ENCODE data around the gene ZNF598.

Gene ZNF598

GRCh38 chr16:2025251-2025650 lies 15.6 kb upstream of the ZNF598 start:
- Histone ChIP-seq H2BK12ac (ENCODE audit: low read length) (peak overlapping the region; percentile 90), H4K91ac (ENCODE audit: low read depth, low read length, poor library complexity) (no peak overlapping the region), H3K9me3 (replicated peaks in 1 of 2; ENCODE audit: control insufficient read depth in 2 of 2, insufficient read depth in 1 of 2, low read depth in 1 of 2, low read length in 2 of 2) (peaks cover 4 to 5% of the 10 kb centered on the region in 2 donors), H3K4me3 (ENCODE audit: low read length in 2 of 2) (no peak overlapping the region), H3K23ac (ENCODE audit: low read depth, low read length, poor library complexity) (peak overlapping the region; percentile 55), H3K27ac (replicated peaks; ENCODE audit: low read length) (no peak overlapping the region), H3K18ac (ENCODE audit: low read length) (peak overlapping the region; percentile 71), H3K4me2 (ENCODE audit: insufficient read depth, low read length, poor library complexity, severe bottlenecking) (no peak overlapping the region), H3K14ac (ENCODE audit: low read length) (no peak overlapping the region), H2AK5ac (ENCODE audit: low read depth, low read length) (peak overlapping the region; percentile 90), H3K4ac (ENCODE audit: low read length) (peak overlapping the region; percentile 37), H3K27me3 (ENCODE audit: control insufficient read depth in 3 of 3, insufficient read depth in 3 of 3, low read depth in 1 of 3, low read length in 3 of 3) (peaks cover 8 to 52% (median 51%) of the 10 kb centered on the region in 3 experiments), H3K79me1 (ENCODE audit: low read depth, low read length) (peaks cover 4% of the 10 kb centered on the region), H3K36me3 (replicated peaks in 1 of 2; ENCODE audit: control insufficient read depth in 2 of 2, insufficient read depth in 2 of 2, low read length in 2 of 2) (no peaks in the 10 kb centered on the region), H2BK15ac (ENCODE audit: low read length) (peak overlapping the region; percentile 79), H4K8ac (ENCODE audit: low read depth, low read length) (no peak overlapping the region), H2BK120ac (ENCODE audit: low read depth, low read length) (peak overlapping the region; percentile 47), H2BK5ac (ENCODE audit: low read length) (no peak overlapping the region), H3K9ac (ENCODE audit: low read depth, low read length, poor library complexity) (peak overlapping the region; percentile 21), H2AFZ (ENCODE audit: low read length) (peak overlapping the region; percentile 3), H3K4me1 (ENCODE audit: control insufficient read depth in 2 of 2, insufficient read depth in 1 of 2, low read depth in 1 of 2, low read length in 2 of 2) (peaks cover 11 to 16% of the 10 kb centered on the region in 2 donors)
- no peak for DNase-seq (ENCODE audit: low spot score)
- WGBS, 2 donors (ENCODE audit: extremely low coverage in 2 of 2, insufficient read length in 2 of 2, insufficient replicate concordance in 1 of 2): no CpG with 5 or more reads among the region's 14 CpGs

GRCh38 chr16:2024032-2024420 lies 14.4 kb upstream of the ZNF598 start:
- H2AK5ac ChIP-seq (ENCODE audit: low read depth, low read length): peak overlapping the region; percentile 97
- no peak overlapping the region for H3K4me2 ChIP-seq (ENCODE audit: insufficient read depth, low read length, poor library complexity, severe bottlenecking)
- H3K27me3 ChIP-seq (ENCODE audit: control insufficient read depth in 3 of 3, insufficient read depth in 3 of 3, low read depth in 1 of 3, low read length in 3 of 3): peaks cover 20 to 65% (median 64%) of the 10 kb centered on the region in 3 experiments
- no CpG with 5 or more reads among the region's 12 CpGs for WGBS, 2 donors (ENCODE audit: extremely low coverage in 2 of 2, insufficient read length in 2 of 2, insufficient replicate concordance in 1 of 2)
- H3K9me3 ChIP-seq (replicated peaks in 1 of 2; ENCODE audit: control insufficient read depth in 2 of 2, insufficient read depth in 1 of 2, low read depth in 1 of 2, low read length in 2 of 2): peaks cover 4 to 5% of the 10 kb centered on the region in 2 donors
- H2BK120ac ChIP-seq (ENCODE audit: low read depth, low read length): peak overlapping the region; percentile 83
- H3K23ac ChIP-seq (ENCODE audit: low read depth, low read length, poor library complexity): peak overlapping the region; percentile 89
- H2AFZ ChIP-seq (ENCODE audit: low read length): peak overlapping the region; percentile 93
- no peak overlapping the region for H3K9ac ChIP-seq (ENCODE audit: low read depth, low read length, poor library complexity)
- H2BK5ac ChIP-seq (ENCODE audit: low read length): peak overlapping the region; percentile 42
- H3K14ac ChIP-seq (ENCODE audit: low read length): no peak overlapping the region
- no peak overlapping the region for H3K27ac ChIP-seq (replicated peaks; ENCODE audit: low read length)
- no peak overlapping the region for H4K8ac ChIP-seq (ENCODE audit: low read depth, low read length)
- H3K4me1 ChIP-seq (ENCODE audit: control insufficient read depth in 2 of 2, insufficient read depth in 1 of 2, low read depth in 1 of 2, low read length in 2 of 2): peaks cover 11 to 17% of the 10 kb centered on the region in 2 donors
- peak overlapping the region; percentile 94 for H3K18ac ChIP-seq (ENCODE audit: low read length)
- H3K79me1 ChIP-seq (ENCODE audit: low read depth, low read length): peaks cover 4% of the 10 kb centered on the region
- H3K4me3 ChIP-seq (ENCODE audit: low read length in 2 of 2): no peak overlapping the region
- no peak overlapping the region for H2BK12ac ChIP-seq (ENCODE audit: low read length)
- no peaks in the 10 kb centered on the region for H3K36me3 ChIP-seq (replicated peaks in 1 of 2; ENCODE audit: control insufficient read depth in 2 of 2, insufficient read depth in 2 of 2, low read length in 2 of 2)
- no peak overlapping the region for H4K91ac ChIP-seq (ENCODE audit: low read depth, low read length, poor library complexity)
- peak overlapping the region; percentile 95 for H2BK15ac ChIP-seq (ENCODE audit: low read length)
- no peak for DNase-seq (ENCODE audit: low spot score)
- H3K4ac ChIP-seq (ENCODE audit: low read length): peak overlapping the region; percentile 8

GRCh38 chr16:2023092-2024031 lies 13.7 kb upstream of the ZNF598 start:
- Histone ChIP-seq H2BK15ac (ENCODE audit: low read length) (peak overlapping the region; percentile 95), H3K4ac (ENCODE audit: low read length) (peak overlapping the region; percentile 8), H4K91ac (ENCODE audit: low read depth, low read length, poor library complexity) (no peak overlapping the region), H2BK12ac (ENCODE audit: low read length) (no peak overlapping the region), H3K14ac (ENCODE audit: low read length) (peak overlapping the region; percentile 90), H4K8ac (ENCODE audit: low read depth, low read length) (no peak overlapping the region), H3K27ac (replicated peaks; ENCODE audit: low read length) (no peak overlapping the region), H3K27me3 (ENCODE audit: control insufficient read depth in 3 of 3, insufficient read depth in 3 of 3, low read depth in 1 of 3, low read length in 3 of 3) (peaks cover 22 to 67% (median 62%) of the 10 kb centered on the region in 3 experiments), H3K79me1 (ENCODE audit: low read depth, low read length) (no peaks in the 10 kb centered on the region), H3K4me2 (ENCODE audit: insufficient read depth, low read length, poor library complexity, severe bottlenecking) (peak overlapping the region; percentile 80), H3K4me3 (ENCODE audit: low read length in 2 of 2) (peak overlapping the region; percentile 34 to 66), H3K9me3 (replicated peaks in 1 of 2; ENCODE audit: control insufficient read depth in 2 of 2, insufficient read depth in 1 of 2, low read depth in 1 of 2, low read length in 2 of 2) (peaks cover 4 to 5% of the 10 kb centered on the region in 2 donors), H3K9ac (ENCODE audit: low read depth, low read length, poor library complexity) (peak overlapping the region; percentile 63), H2BK120ac (ENCODE audit: low read depth, low read length) (peak overlapping the region; percentile 83), H3K4me1 (ENCODE audit: control insufficient read depth in 2 of 2, insufficient read depth in 1 of 2, low read depth in 1 of 2, low read length in 2 of 2) (peaks cover 11 to 17% of the 10 kb centered on the region in 2 donors), H3K36me3 (replicated peaks in 1 of 2; ENCODE audit: control insufficient read depth in 2 of 2, insufficient read depth in 2 of 2, low read length in 2 of 2) (no peaks in the 10 kb centered on the region), H2BK5ac (ENCODE audit: low read length) (peak overlapping the region; percentile 53), H2AFZ (ENCODE audit: low read length) (peak overlapping the region; percentile 93), H3K18ac (ENCODE audit: low read length) (peak overlapping the region; percentile 94), H3K23ac (ENCODE audit: low read depth, low read length, poor library complexity) (peak overlapping the region; percentile 89), H2AK5ac (ENCODE audit: low read depth, low read length) (peak overlapping the region; percentile 97)
- no CpG with 5 or more reads among the region's 53 CpGs for whole genome bisulfite sequencing, 2 donors (ENCODE audit: extremely low coverage in 2 of 2, insufficient read length in 2 of 2, insufficient replicate concordance in 1 of 2)
- DNase-seq (ENCODE audit: low spot score): peak; percentile 92

- Histone ChIP-seq H3K27me3 (ENCODE audit: control insufficient read depth in 3 of 3, insufficient read depth in 3 of 3, low read depth in 1 of 3, low read length in 3 of 3) (peaks cover 22 to 65% (median 61%) of the 10 kb centered on the region in 3 experiments), H2AFZ (ENCODE audit: low read length) (peak overlapping the region; percentile 93), H4K8ac (ENCODE audit: low read depth, low read length) (no peak overlapping the region), H3K4me1 (ENCODE audit: control insufficient read depth in 2 of 2, insufficient read depth in 1 of 2, low read depth in 1 of 2, low read length in 2 of 2) (peaks cover 11 to 17% of the 10 kb centered on the region in 2 donors), H2AK5ac (ENCODE audit: low read depth, low read length) (no peak overlapping the region), H3K4ac (ENCODE audit: low read length) (no peak overlapping the region), H4K91ac (ENCODE audit: low read depth, low read length, poor library complexity) (no peak overlapping the region), H3K79me1 (ENCODE audit: low read depth, low read length) (no peaks in the 10 kb centered on the region), H3K27ac (replicated peaks; ENCODE audit: low read length) (no peak overlapping the region), H3K9ac (ENCODE audit: low read depth, low read length, poor library complexity) (peak overlapping the region; percentile 63), H3K4me3 (ENCODE audit: low read length in 2 of 2) (peak overlapping the region; percentile 34 to 65), H3K18ac (ENCODE audit: low read length) (peak overlapping the region; percentile 94), H3K23ac (ENCODE audit: low read depth, low read length, poor library complexity) (peak overlapping the region; percentile 89), H3K14ac (ENCODE audit: low read length) (peak overlapping the region; percentile 90), H3K36me3 (replicated peaks in 1 of 2; ENCODE audit: control insufficient read depth in 2 of 2, insufficient read depth in 2 of 2, low read length in 2 of 2) (no peaks in the 10 kb centered on the region), H2BK15ac (ENCODE audit: low read length) (peak overlapping the region; percentile 94), H3K9me3 (replicated peaks in 1 of 2; ENCODE audit: control insufficient read depth in 2 of 2, insufficient read depth in 1 of 2, low read depth in 1 of 2, low read length in 2 of 2) (peaks cover 0 to 4% of the 10 kb centered on the region in 2 donors), H2BK120ac (ENCODE audit: low read depth, low read length) (no peak overlapping the region), H2BK5ac (ENCODE audit: low read length) (peak overlapping the region; percentile 53), H3K4me2 (ENCODE audit: insufficient read depth, low read length, poor library complexity, severe bottlenecking) (peak overlapping the region; percentile 71), H2BK12ac (ENCODE audit: low read length) (peak overlapping the region; percentile 63)
- no CpG with 5 or more reads among the region's 14 CpGs for WGBS, 2 donors (ENCODE audit: extremely low coverage in 2 of 2, insufficient read length in 2 of 2, insufficient replicate concordance in 1 of 2)
- DNase-seq (ENCODE audit: low spot score): no peak
These were observed 13.1 kb upstream of the ZNF598 start for GRCh38 chr16:2022723-2023091.
